NCI-H1930 (cell line): ENCODE measurements around the gene RBP2.

Source experiments
- DNase-seq, 2 experiments: peaks; one replicate each; lab custom pipeline; 2025; lab: John Stamatoyannopoulos, UW

Gene RBP2

GRCh38 chr3:139480585-139480984 lies 4.3 kb upstream of the RBP2 start:
- no peak for DNase-seq

GRCh38 chr3:139477710-139478640 lies 1.7 kb upstream of the RBP2 start:
- DNase-seq = no peak

DNA sequence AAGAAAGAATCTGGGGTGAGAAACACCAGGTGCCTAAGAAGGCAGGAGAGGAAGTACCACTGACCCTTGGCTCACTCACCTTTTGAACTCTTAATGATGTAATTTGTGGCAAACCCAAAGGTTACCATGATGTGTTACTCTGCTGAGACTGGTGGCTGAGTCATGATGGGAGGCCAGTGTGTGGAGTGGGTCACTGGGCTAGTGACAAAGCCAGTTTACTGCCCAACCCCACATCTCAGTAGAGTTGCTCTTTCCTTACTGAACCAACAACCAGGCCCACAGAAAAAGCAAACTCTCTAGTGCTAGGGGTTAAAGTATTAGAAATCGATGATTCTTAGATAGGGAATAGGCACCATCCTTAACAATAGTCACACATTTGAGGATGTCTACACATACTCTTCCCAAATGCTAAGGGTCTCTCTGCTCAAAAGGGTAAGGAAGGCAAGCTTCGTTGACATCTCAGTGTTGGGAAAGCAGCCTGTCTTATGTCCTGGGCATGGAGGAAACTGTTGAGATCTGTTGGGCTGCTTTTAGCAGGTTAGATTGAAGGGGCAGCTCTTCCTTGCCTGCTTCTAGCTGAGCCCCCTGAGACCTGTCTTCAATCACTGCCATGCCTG lies 3.1 kb downstream of the RBP2 start:
- no peak for DNase-seq

- no peak for DNase-seq
Observed at GRCh38 chr3:139472380-139473010, 3.8 kb downstream of the RBP2 start.

- DNase-seq = no peak
Observed at GRCh38 chr3:139470199-139470598, 6.1 kb downstream of the RBP2 start.

DNA sequence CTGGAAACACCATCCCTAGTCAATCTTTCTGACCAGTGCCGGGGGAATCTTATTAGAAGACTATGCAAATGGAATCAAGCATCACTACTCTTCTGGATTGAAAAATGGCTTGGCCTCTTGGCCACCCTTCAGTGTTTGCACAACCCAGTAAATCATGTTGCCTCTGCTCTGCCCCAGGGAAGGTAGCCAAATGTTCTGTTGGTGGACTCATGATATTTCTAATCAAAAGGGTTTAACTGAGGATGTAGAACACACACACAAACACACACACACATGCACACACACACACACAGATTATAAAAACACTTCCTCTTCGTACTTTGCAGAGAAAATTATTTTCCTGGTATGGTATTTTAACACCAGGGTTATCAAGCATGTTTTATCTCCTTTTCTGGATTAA lies 7.9 kb downstream of the RBP2 start:
- DNase-seq = no peak

DNA sequence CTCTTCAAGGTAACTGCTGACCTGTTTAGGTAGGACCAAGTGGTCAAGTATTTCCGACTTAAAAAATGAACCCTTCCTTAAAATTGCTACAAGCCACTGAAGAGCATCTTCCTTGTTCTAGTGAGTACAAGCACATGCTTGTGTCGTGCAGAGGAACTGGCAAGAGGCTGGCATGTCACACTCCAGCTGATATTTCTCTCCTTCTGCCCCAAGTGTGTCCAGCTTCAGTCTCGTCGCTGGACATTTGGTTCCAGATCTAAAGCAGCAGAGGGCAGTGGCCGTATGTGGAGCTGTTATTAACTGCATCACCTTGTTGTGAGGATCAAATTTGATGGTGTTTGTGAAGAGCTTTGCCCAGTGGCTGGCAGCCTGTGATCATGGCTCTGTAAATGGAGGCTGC lies 10.0 kb downstream of the RBP2 start:
- DNase-seq = no peak

- DNase-seq = no peak
Observed at GRCh38 chr3:139465636-139466035, 10.7 kb downstream of the RBP2 start.

DNA sequence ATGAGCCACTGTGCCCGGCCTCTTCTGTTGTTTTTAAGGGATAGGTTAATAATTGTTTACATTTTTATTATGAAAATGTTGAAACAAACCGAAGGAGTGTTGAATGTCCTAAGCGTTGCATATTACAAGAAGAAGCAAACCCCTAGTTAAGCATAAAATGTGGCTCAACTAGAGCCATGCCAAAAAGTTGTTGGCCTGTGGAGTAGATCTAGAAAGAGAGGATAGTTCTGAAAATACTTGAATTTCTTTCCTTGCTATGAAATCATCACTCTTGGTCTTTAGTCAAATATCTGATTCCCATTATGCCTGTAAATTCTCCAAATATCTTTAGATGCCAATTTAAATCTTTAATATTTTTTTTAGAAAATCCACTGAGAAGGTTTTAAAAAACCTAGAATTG lies 12.8 kb downstream of the RBP2 start:
- DNase-seq = no peak

DNA sequence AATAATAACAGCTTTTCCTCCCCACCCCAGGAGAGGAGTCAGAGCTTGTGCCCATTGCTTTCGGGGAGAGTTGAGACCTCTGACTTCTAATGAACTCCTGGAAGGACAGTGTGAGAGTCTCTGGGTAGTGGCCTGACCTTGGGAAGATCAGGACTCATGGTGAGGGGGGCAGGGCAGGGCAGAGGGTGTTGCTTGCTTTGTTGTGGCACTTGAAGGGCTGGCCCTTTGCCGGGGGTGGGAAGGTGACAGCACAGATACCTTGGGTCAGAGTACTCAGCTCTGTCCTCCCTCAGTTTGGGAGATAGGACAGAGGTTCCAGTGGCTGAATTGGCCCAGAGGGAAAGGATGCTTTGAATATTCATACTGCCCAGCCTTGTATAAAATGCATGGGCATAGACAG lies 15.8 kb downstream of the RBP2 start:
- no peak for DNase-seq

GRCh38 chr3:139460076-139460475 lies 16.2 kb downstream of the RBP2 start:
- no peak for DNase-seq

GRCh38 chr3:139458348-139458747 lies 18.0 kb downstream of the RBP2 start:
- DNase-seq = no peak

DNA sequence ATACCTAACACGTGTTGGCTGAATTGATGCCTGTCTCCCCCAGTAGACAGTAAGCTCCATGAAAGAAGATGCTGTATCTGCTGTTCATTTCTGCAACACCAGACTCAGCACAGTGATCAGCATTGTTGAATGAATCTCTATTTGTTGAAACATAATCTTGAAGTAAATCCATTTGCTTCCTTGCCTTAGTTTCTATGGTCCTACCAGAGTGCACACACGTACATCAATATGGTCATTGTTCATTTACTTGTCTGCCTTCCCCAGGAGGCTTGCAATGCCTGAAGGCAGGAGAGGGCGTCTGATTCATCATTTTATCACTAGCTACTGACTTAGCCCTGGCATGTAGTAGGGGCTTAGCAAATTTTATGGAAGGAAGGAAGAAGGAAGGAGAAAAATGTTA lies 19.2 kb downstream of the RBP2 start:
- no peak for DNase-seq

DNA sequence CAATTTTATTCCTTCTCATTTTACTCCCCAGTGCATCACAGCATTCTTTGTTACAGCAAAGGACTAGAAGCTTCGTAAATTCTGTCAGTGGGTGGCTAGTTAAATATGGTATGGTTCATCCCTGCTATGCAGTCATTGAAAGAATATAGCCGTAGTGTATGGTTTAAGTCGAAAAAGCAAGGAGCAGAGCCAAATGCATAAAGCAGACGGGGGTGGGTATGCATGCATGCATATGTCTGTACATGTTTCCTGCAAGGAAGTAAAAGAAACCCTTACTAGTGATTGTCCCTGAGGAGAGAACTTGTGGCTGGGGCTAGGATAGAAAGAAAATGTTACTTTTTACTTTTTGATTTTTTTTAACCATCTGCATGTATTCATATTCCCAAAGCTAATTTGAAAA lies 19.9 kb downstream of the RBP2 start:
- no peak for DNase-seq

DNA sequence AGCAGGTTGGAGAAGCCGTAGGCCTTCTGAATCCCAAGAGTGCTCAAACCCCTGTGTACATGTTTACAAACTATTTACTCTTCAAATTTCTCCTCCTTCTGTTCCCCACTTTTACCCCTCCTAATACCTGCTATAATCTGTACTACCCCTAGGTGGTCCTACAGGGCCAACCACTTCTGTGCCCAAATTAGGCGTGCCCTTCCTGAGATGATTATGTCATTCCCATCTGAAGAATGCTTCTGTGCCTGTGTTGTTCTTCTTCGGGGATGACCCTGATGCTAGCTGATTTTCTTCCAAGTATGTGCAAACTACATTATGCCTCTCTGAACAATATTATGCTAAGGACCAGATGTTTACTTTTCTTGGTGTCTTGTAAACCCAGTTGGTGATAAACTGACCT lies 20.5 kb downstream of the RBP2 start:
- no peak for DNase-seq

DNA sequence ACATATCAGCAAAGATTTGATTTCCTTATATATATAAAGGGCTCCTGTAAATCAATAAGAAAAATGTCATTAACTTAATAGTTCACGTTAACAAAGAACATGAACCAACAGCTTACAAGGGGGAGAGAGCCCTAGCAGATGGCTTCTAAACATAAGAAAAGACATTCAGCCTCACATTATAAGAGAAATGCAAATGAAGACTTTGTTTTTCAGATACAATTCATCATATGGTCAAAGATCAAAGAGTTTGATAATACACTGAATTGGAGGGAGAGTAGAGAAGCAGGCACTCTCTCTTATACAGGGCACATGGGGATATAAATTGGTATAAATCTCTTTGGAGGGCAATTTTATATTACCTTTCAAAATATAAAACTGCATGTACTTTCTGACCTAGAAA lies 21.1 kb downstream of the RBP2 start:
- no peak for DNase-seq

DNA sequence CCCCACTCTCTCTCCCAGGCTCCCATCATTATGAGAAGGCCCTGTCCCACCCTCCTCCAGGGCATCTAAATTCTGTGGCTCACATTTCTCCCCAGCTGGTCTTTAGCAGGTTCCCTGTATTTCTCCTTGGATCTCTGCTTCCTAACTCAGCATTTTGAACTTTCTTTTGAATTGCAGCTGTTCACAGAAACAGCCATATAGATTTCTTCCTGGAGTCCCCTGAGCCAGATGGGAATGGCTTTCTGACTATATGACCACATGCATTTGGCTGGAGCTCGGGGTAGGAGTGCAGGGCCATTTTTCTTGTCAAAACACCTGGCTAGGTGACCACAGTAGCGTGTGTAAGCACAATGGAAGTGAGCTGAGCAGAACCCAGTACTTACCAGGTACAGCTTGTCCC lies 22.0 kb downstream of the RBP2 start:
- DNase-seq = no peak

- no peak for DNase-seq
Observed at GRCh38 chr3:139450159-139450558, 26.2 kb downstream of the RBP2 start.

GRCh38 chr3:139449566-139449965 lies 26.8 kb downstream of the RBP2 start:
- DNase-seq = no peak

DNA sequence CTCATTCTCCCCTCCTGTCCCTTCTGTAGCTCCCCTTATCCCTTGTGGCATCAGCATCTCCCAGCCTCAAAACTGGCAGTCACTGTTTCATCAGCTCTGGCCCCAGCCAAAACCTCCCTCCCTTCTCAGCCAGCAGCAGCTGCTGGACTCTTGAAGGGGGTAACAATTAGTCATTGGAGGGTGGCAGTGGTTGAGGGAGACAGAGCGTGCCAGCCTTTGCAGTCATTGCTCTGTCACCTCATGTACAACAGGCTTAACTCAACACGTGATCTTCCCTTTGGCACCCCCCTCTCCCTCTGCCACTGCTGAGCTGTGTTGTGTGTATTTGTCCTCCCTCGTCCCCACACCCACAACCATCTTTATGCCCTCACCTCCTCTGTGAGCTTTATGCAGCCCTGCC lies 28.2 kb downstream of the RBP2 start:
- DNase-seq = no peak

DNA sequence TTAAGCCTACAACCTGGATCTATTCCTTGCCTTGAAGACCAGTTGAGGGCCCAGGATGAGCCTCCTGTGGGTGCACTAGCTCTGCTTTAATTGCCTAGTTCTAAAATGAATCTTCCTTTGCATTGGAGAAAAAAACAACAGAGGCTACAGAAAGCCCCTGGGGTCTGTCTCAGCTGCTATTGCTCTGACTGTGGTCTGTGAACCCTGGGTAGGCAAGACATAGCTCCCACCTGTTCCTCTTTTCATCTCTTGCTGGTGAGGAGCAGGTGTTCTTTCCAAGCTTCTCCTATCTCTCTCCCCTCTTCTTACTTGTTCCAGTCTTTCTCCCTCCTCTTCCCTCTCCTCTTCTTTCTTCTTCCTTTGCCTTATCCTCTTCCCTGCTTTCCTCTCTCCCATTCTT lies 28.8 kb downstream of the RBP2 start:
- no peak for DNase-seq

- no peak for DNase-seq
Observed at GRCh38 chr3:139444446-139444845, 31.9 kb downstream of the RBP2 start.

GRCh38 chr3:139443186-139443585 lies 33.1 kb downstream of the RBP2 start:
- no peak for DNase-seq
